B cell (primary cell): Measurements from ENCODE around the gene SLC2A10. TPM values are rescaled to one million over a fixed set of nuclear protein-coding genes. Genes with fewer than 3 reads are reported as not detected.

Experiments used
- ATAC-seq: fragments of 200-7000 bp; cut with Tn5 transposase; one replicate; pipeline ENCODE4 v1.10.0; 2021; ENCODE audit warnings: low read depth, mild to moderate bottlenecking, moderate number of reproducible peaks, moderate library complexity
- CTCF ChIA-PET: fragments of 350-600 bp; sonication (Branson Sonifier 250); formaldehyde crosslinking; loops from one replicate; lab custom pipeline; 2021; ENCODE audit warnings: antibody characterized with exemption, inconsistent platforms; lab: Charles Lee
- POLR2A ChIA-PET: fragments of 350-600 bp; sonication (Branson Sonifier 250); formaldehyde crosslinking; loops from one replicate; lab custom pipeline; 2021; ENCODE audit warnings: antibody characterized with exemption; lab: Charles Lee
- DNase-seq: peaks from one replicate; pipeline ENCODE4 v3.0.0; 2013
- H2AFZ ChIP-seq: 2 replicates; pipeline ENCODE4 v1.6.1; 2012; ENCODE audit warnings: mild to moderate bottlenecking, low read depth, low read length; ENCODE audit not compliant: insufficient read depth, poor library complexity, severe bottlenecking
- H3K27ac ChIP-seq, 2 donors: 1 replicate in 1 of 2; 2 replicates in 1 of 2; pipeline ENCODE4 v1.5.1; 2012 to 2013; ENCODE audit warnings: low read length in 2 of 2, mild to moderate bottlenecking in 2 of 2, moderate library complexity in 1 of 2
- H3K27me3 ChIP-seq, 4 experiments: fragments of 200-600 bp in 1 of 4; sonication (generic) in 1 of 4; replicated peaks in 1 of 4; 1 replicate in 2 of 4; 2 replicates in 2 of 4; pipeline versions ENCODE4 v1.6.1 to v1.7.0; 2013 to 2016; ENCODE audit warnings: low read length in 3 of 4, mild to moderate bottlenecking in 2 of 4, mixed read lengths in 1 of 4, moderate library complexity in 1 of 4; ENCODE audit not compliant: insufficient read depth in 4 of 4, control insufficient read depth in 3 of 4; ENCODE audit errors: control extremely low read depth in 1 of 4
- H3K36me3 ChIP-seq, 2 experiments: replicated peaks in 1 of 2; 1 replicate in 1 of 2; 2 replicates in 1 of 2; pipeline versions ENCODE4 v1.6.1 to v1.7.1; 2013; ENCODE audit warnings: low read length in 1 of 2; ENCODE audit not compliant: insufficient read depth in 2 of 2, control insufficient read depth in 1 of 2; ENCODE audit errors: control extremely low read depth in 1 of 2, extremely low read depth in 1 of 2
- H3K4me1 ChIP-seq, 2 donors: fragments of 200-600 bp in 1 of 2; sonication (generic) in 1 of 2; 1 replicate in 1 of 2; 2 replicates in 1 of 2; pipeline versions ENCODE4 v1.5.1 to v1.6.1; 2013 to 2017; ENCODE audit warnings: low read length in 2 of 2; ENCODE audit not compliant: control insufficient read depth in 2 of 2, insufficient read depth in 2 of 2
- H3K4me2 ChIP-seq: replicated peaks from 2 replicates; pipeline ENCODE3; 2012; ENCODE audit warnings: mild to moderate bottlenecking, low read depth, low read length; ENCODE audit not compliant: poor library complexity, severe bottlenecking
- H3K4me3 ChIP-seq, 5 experiments: fragments of 200-600 bp in 1 of 5; sonication (generic) in 1 of 5; 1 replicate in 3 of 5; 2 replicates in 2 of 5; pipeline versions ENCODE4 v1.5.1 to v1.7.0; 2011 to 2016; ENCODE audit warnings: low read length in 4 of 5, mild to moderate bottlenecking in 4 of 5, low read depth in 2 of 5, control low read depth in 1 of 5, moderate library complexity in 1 of 5; ENCODE audit not compliant: insufficient read depth in 1 of 5; ENCODE audit errors: control extremely low read depth in 1 of 5, extremely low read depth in 1 of 5
- H3K79me2 ChIP-seq: fragments of 200-600 bp; sonication (generic); one replicate; pipeline ENCODE4 v1.6.0; 2016; ENCODE audit warnings: low read length; ENCODE audit not compliant: control insufficient read depth, insufficient read depth
- H3K9ac ChIP-seq: fragments of 200-600 bp; sonication (generic); 2 replicates; pipeline ENCODE4 v1.6.1; 2017; ENCODE audit warnings: mild to moderate bottlenecking, low read length, moderate library complexity
- H3K9me3 ChIP-seq, 3 donors: one replicate each; pipeline versions ENCODE4 v1.6.1 to v1.7.1; 2013; ENCODE audit warnings: low read length in 2 of 3; ENCODE audit not compliant: control insufficient read depth in 2 of 3, insufficient read depth in 1 of 3; ENCODE audit errors: control extremely low read depth in 1 of 3
- H4K20me1 ChIP-seq: 2 replicates; pipeline ENCODE4 v1.6.0; 2012; ENCODE audit warnings: mild to moderate bottlenecking, low read length; ENCODE audit not compliant: insufficient read depth, control insufficient read depth, poor library complexity, severe bottlenecking
- H3K27ac Mint-ChIP-seq: one replicate; pipeline ENCODE4 v1.8.0; 2021; ENCODE audit warnings: mixed read lengths
- H3K27me3 Mint-ChIP-seq: one replicate; pipeline ENCODE4 v1.8.0; 2021; ENCODE audit warnings: mixed read lengths
- H3K4me1 Mint-ChIP-seq: one replicate; pipeline ENCODE4 v1.8.0; 2021; ENCODE audit warnings: mixed read lengths
- H3K4me3 Mint-ChIP-seq: one replicate; pipeline ENCODE4 v1.8.0; 2021; ENCODE audit warnings: mixed read lengths
- H3K9me3 Mint-ChIP-seq: one replicate; pipeline ENCODE4 v1.8.0; 2022; ENCODE audit warnings: mixed read lengths; ENCODE audit not compliant: insufficient read depth
- EZH2 ChIP-seq: IDR thresholded peaks from 2 replicates; pipeline ENCODE4 v1.6.1; 2012; ENCODE audit warnings: borderline replicate concordance, low read depth, mild to moderate bottlenecking, moderate library complexity, low read length; ENCODE audit not compliant: insufficient read depth, poor library complexity, severe bottlenecking
- WGBS: methylation state at CpG from one replicate; pipeline ENCODE4 v1.1.5; 2013; ENCODE audit warnings: missing lambda C conversion rate; ENCODE audit not compliant: insufficient coverage; 5-methylcytosine and 5-hydroxymethylcytosine counted together
- intact Hi-C: fragments of 100-400 bp; cut with micrococcal nuclease; formaldehyde crosslinking; loops from one replicate; pipeline ENCODE4 v1.10.0; 2022
- polyA plus RNA-seq: library from polyadenylated mRNA; depleted of rRNA; stranded (reverse); fragments of >200 nt; gene quantifications from 2 replicates; pipeline ENCODE4 v1.2.3, GENCODE V29; 2012
- total RNA-seq, 2 donors: library from RNA; stranded (reverse); fragments of 120-200 nt in 1 of 2; gene quantifications; 1 replicate in 1 of 2; 2 replicates in 1 of 2; pipeline versions ENCODE4 v1.2.3 to v1.2.4, GENCODE V29; 2013 to 2022
- TF ChIP-seq, protein P1 (sequence below): fragments of 200-600 bp; IDR thresholded peaks from one replicate; pipeline ENCODE4 v1.8.0; 2022; ENCODE audit warnings: antibody characterized with exemption, mild to moderate bottlenecking

The SLC2A10 gene
- total and polyA plus RNA-seq, 2 donors (not counting 1 experiment from before 2014, with no cell fraction given): not detected

DNA sequence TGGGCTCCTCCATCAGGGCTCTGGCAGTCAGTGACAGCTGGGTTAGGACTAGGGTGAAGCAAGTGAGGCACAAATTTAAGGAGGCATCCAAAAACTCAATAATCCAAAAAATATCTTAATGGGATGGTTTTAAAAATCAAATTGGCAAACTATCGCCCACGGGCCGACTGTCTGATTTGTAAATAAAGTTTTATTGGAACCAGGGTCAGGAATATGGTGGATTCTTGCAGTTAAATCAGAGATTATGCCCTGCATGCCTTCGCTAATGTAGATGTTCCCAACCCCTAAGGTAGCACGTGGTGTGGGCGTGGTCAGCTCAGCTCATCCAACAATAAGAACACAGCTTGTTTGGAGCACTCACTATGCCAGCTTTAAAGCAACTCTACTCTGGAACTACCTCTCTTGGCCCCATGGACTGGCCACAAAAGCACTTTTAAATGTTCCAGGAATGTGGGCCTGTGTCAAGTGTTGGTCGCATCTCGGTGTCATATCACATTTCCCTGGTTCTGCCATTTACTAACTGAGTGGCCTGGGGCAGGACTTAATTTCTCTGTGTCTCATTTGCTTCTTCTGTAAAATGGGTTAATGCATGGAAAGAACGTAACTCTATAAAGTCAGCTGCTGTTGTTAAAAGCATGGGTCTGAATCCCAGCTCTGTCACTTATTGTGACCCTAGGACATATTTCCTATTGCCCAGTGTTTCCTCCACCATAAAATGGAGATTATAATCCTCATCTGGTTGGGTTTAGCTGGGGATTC lies 27.2 kb upstream of the SLC2A10 start:
- Histone ChIP-seq H3K4me2 (no peak overlapping the region), H3K79me2 (peaks cover 31% of the 10 kb centered on the region), H3K27me3 (no peaks in the 10 kb centered on the region), H3K4me1 (peaks cover 11 to 14% of the 10 kb centered on the region in 2 donors), H2AFZ (no peak overlapping the region), H3K9me3 (no peaks in the 10 kb centered on the region), H3K27ac (no peak overlapping the region), H3K4me3 (no peak overlapping the region), H3K36me3 (peaks cover 8 to 30% of the 10 kb centered on the region in 2 experiments), H3K9ac (no peak overlapping the region), H4K20me1 (peaks cover 66% of the 10 kb centered on the region)
- CTCF ChIA-PET: interaction anchor here (0.8 to 5.4 kb wide), 9 partner anchors 8 to 659 kb away, joined by 3 to 49 read pairs (median 4); partner anchors contain the start of genes TP53RK and ZNF334
- DNase-seq: no peak
- intact Hi-C loops: loop anchor here (10.0 kb wide), 1 partner anchor 887 kb away; the partner anchor contains the start of genes DNTTIP1 and WFDC3
- Mint-ChIP-seq H3K27me3 (no peaks in the 10 kb centered on the region), H3K4me3 (no peak overlapping the region), H3K27ac (no peak overlapping the region), H3K9me3 (no peaks in the 10 kb centered on the region), H3K4me1 (peaks cover 42% of the 10 kb centered on the region)
- no peak for ATAC-seq
- POLR2A ChIA-PET: no interaction called here
- WGBS: 96% methylated on average over 8 of the region's 9 CpGs
- TF ChIP-seq EZH2: no peak
- TF ChIP-seq, protein P1, sequence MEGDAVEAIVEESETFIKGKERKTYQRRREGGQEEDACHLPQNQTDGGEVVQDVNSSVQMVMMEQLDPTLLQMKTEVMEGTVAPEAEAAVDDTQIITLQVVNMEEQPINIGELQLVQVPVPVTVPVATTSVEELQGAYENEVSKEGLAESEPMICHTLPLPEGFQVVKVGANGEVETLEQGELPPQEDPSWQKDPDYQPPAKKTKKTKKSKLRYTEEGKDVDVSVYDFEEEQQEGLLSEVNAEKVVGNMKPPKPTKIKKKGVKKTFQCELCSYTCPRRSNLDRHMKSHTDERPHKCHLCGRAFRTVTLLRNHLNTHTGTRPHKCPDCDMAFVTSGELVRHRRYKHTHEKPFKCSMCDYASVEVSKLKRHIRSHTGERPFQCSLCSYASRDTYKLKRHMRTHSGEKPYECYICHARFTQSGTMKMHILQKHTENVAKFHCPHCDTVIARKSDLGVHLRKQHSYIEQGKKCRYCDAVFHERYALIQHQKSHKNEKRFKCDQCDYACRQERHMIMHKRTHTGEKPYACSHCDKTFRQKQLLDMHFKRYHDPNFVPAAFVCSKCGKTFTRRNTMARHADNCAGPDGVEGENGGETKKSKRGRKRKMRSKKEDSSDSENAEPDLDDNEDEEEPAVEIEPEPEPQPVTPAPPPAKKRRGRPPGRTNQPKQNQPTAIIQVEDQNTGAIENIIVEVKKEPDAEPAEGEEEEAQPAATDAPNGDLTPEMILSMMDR: no peak
